Measurements from ENCODE around the gene CT47C1.

- TF ChIP-seq CTCF (IDR thresholded peaks at IDR 0.05) (no peak), POLR2A (IDR thresholded peaks at IDR 0.05) (no peak)
Observed at GRCh38 chrX:119089619-119090018, 16.8 kb downstream of the CT47C1 start.

Measured in tibial nerve (tissue), 3 donors.